ENCODE results near the gene SHMT2. TPM values are rescaled to one million over a fixed set of nuclear protein-coding genes. Genes with fewer than 3 reads are reported as not detected.
A peak's percentile ranks its signal among the peaks of the same experiment; 100 is the strongest.

Gene SHMT2
- total and polyA plus RNA-seq, 2 of the 4 experiments (the other 2 are of a cell fraction) = 266 to 364 TPM

- ChIA-PET POLR2A (ENCODE audit: unreplicated experiment) (interaction anchor here (1.3 kb wide), 1 partner anchor 214 kb away, joined by 4 read pairs; the partner anchor contains the start of gene INHBE), CTCF (interaction anchor here (0.6 to 5.8 kb wide), 3 partner anchors 11 to 168 kb away, joined by 4 to 47 read pairs (median 25); partner anchors contain the start of gene SHMT2)
- no peak overlapping the region for H4K91ac ChIP-seq (ENCODE audit: insufficient read depth, low read depth, low read length)
- no TSS peak for BruUV-seq (replicated peaks)
- H3K4me2 ChIP-seq (ENCODE audit: low read depth, low read length) = peak overlapping the region; percentile 92
- H2BK15ac ChIP-seq (ENCODE audit: low read depth, low read length) = no peak overlapping the region
- dilution Hi-C loops (cut with HindIII; ENCODE audit: low sequenced_read_pairs, unreplicated experiment) (no loop called here), intact Hi-C loops (cut with micrococcal nuclease) (loop anchor here (5.0 kb wide), 1 partner anchor 129 kb away; the partner anchor contains the start of gene STAT6), in situ Hi-C loops (cut with MboI; ENCODE audit: low sequenced_read_pairs) (no loop called here)
- H2BK20ac ChIP-seq (ENCODE audit: low read depth, low read length) = no peak overlapping the region
- no peak overlapping the region for H3K56ac ChIP-seq (ENCODE audit: extremely low read depth, insufficient read depth, low read length)
- no peak overlapping the region; the same call in 1 of the 2 replicates for H2BK120ac ChIP-seq (ENCODE audit: low read depth, low read length)
- H2AFZ ChIP-seq (replicated peaks; ENCODE audit: low read length, poor library complexity) = peak overlapping the region; percentile 92
- peak overlapping the region; percentile 76 for H3K14ac ChIP-seq (replicated peaks; ENCODE audit: low read depth, low read length)
- no peak for ATAC-seq (ENCODE audit: low read depth)
- H3K27ac ChIP-seq (ENCODE audit: insufficient read depth, low read length) = no peak overlapping the region
- no peaks in the 10 kb centered on the region for H3K9me3 ChIP-seq (ENCODE audit: control insufficient read depth, insufficient read depth, low read length)
- peaks cover 17% of the 10 kb centered on the region for H3K4me1 ChIP-seq (ENCODE audit: control insufficient read depth, insufficient read depth, low read length)
- H4K20me1 ChIP-seq (ENCODE audit: insufficient read depth, low read length) = peaks cover 42% of the 10 kb centered on the region; the same call in 1 of the 2 replicates
- DNase-seq = no peak
- H2AK5ac ChIP-seq (ENCODE audit: low read depth, low read length) = peak overlapping the region; percentile 25
- 34% methylated on average over 11 of the region's 19 CpGs; no CpG with 5 or more reads in 1 of the 2 experiments for WGBS, 2 experiments (ENCODE audit: extremely low coverage in 2 of 2, insufficient read length in 1 of 2)
- peak overlapping the region; percentile 93 for H3K9ac ChIP-seq (ENCODE audit: low read depth, low read length)
- H4K8ac ChIP-seq (ENCODE audit: low read depth in 2 of 2, low read length in 2 of 2) = peak overlapping the region; percentile 9 to 95; a peak in 2 of 4 replicates
- H2BK5ac ChIP-seq (ENCODE audit: low read depth, low read length, poor library complexity, severe bottlenecking) = no peak overlapping the region
- H3K4me3 ChIP-seq (ENCODE audit: insufficient read depth, low read depth, low read length) = peak overlapping the region; percentile 55
- H4K5ac ChIP-seq (ENCODE audit: low read depth, low read length) = no peak overlapping the region
- H3K23ac ChIP-seq (ENCODE audit: low read depth, low read length) = peak overlapping the region; percentile 75; the same call in 1 of the 2 replicates
- H3K27me3 ChIP-seq (ENCODE audit: control insufficient read depth, insufficient read depth, low read length) = peaks cover 6% of the 10 kb centered on the region; the same call in 1 of the 2 replicates
- H3K9me1 ChIP-seq (ENCODE audit: insufficient read depth, low read length) = peaks cover 7% of the 10 kb centered on the region; the same call in 1 of the 2 replicates
- no peak for TF ChIP-seq RAD21 (IDR thresholded peaks at IDR 0.05; ENCODE audit: low read length)
- TF ChIP-seq RFX5 (IDR thresholded peaks at IDR 0.05; ENCODE audit: low read depth, low read length) = no peak
- H3K18ac ChIP-seq (ENCODE audit: low read depth, low read length) = no peak overlapping the region
- peaks cover 0 to 10% of the 10 kb centered on the region in 2 experiments; a peak in 1 of 4 replicates for H3K79me1 ChIP-seq (ENCODE audit: low read depth in 1 of 2, low read length in 2 of 2)
- H3K4ac ChIP-seq (ENCODE audit: low read depth, low read length) = peak overlapping the region; percentile 98
- H3K36me3 ChIP-seq (ENCODE audit: control insufficient read depth, insufficient read depth, low read length) = peaks cover 3% of the 10 kb centered on the region; the same call in 1 of the 2 replicates
- H2AK9ac ChIP-seq (replicated peaks; ENCODE audit: low read depth, low read length, poor library complexity) = peak overlapping the region; percentile 96
Observed at GRCh38 chr12:57240926-57241401, 11.5 kb downstream of the SHMT2 start.

All from IMR-90 (cell line).